MM.1S (cell line): Measurements from ENCODE around the gene CACNB4.

ENCODE experiments used
- DNase-seq: peaks from one replicate; pipeline ENCODE4 v3.0.0-alpha.2; 2015
- H2AFZ ChIP-seq: fragments of 300-600 bp; sonication (generic); 2 replicates; pipeline ENCODE4 v1.6.0; 2016; ENCODE audit warnings: antibody characterized with exemption, low read length
- H3F3A ChIP-seq: fragments of 300-600 bp; sonication (generic); 2 replicates; pipeline ENCODE4 v1.6.1; 2016; ENCODE audit warnings: mild to moderate bottlenecking, antibody characterized with exemption, low read length, moderate library complexity, mixed read lengths; ENCODE audit not compliant: insufficient read depth
- H3K27ac ChIP-seq: fragments of 300-600 bp; sonication (generic); 2 replicates; pipeline ENCODE4 v1.5.1; 2016; ENCODE audit warnings: mild to moderate bottlenecking, low read length
- H3K27me3 ChIP-seq: fragments of 300-600 bp; sonication (generic); replicated peaks from 2 replicates; pipeline ENCODE4 v1.6.0; 2016; ENCODE audit warnings: low read length; ENCODE audit not compliant: insufficient read depth
- H3K36me3 ChIP-seq: fragments of 300-600 bp; sonication (generic); replicated peaks from 2 replicates; pipeline ENCODE4 v1.6.1; 2016; ENCODE audit warnings: mild to moderate bottlenecking, low read length, mixed read lengths; ENCODE audit not compliant: insufficient read depth
- H3K4me1 ChIP-seq: fragments of 300-600 bp; sonication (generic); 2 replicates; pipeline ENCODE4 v1.6.1; 2016; ENCODE audit warnings: low read length, mixed read lengths
- H3K4me2 ChIP-seq: fragments of 300-600 bp; sonication (generic); 2 replicates; pipeline ENCODE4 v1.6.0; 2016; ENCODE audit warnings: low read depth, low read length
- H3K4me3 ChIP-seq: fragments of 300-600 bp; sonication (generic); 2 replicates; pipeline ENCODE4 v1.5.1; 2016; ENCODE audit warnings: low read length, mixed read lengths
- H3K79me2 ChIP-seq: fragments of 300-600 bp; sonication (generic); 2 replicates; pipeline ENCODE4 v1.6.1; 2016; ENCODE audit warnings: mixed run types, low read length, mixed read lengths
- H3K9ac ChIP-seq: fragments of 300-600 bp; sonication (generic); 2 replicates; pipeline ENCODE4 v1.6.1; 2016; ENCODE audit warnings: low read length, mixed read lengths
- H3K9me2 ChIP-seq: fragments of 300-600 bp; sonication (generic); replicated peaks from 2 replicates; pipeline ENCODE4 v1.6.1; 2016; ENCODE audit warnings: mild to moderate bottlenecking, low read length, mixed read lengths; ENCODE audit not compliant: insufficient read depth
- H3K9me3 ChIP-seq: fragments of 300-600 bp; sonication (generic); replicated peaks from 2 replicates; pipeline ENCODE4 v1.6.1; 2016; ENCODE audit warnings: mild to moderate bottlenecking, low read length, mixed read lengths; ENCODE audit not compliant: insufficient read depth
- H4K20me1 ChIP-seq: fragments of 300-600 bp; sonication (generic); 2 replicates; pipeline ENCODE4 v1.6.1; 2016; ENCODE audit warnings: mild to moderate bottlenecking, low read length, moderate library complexity, mixed read lengths; ENCODE audit not compliant: insufficient read depth
- CTCF ChIP-seq: fragments of 300-600 bp; sonication (generic); IDR thresholded peaks from 2 replicates; pipeline ENCODE4 v1.5.1; 2016; ENCODE audit warnings: antibody characterized with exemption, low read length, mixed read lengths
- EZH2 ChIP-seq: fragments of 300-600 bp; sonication (generic); optimal IDR thresholded peaks from 2 replicates; pipeline ENCODE3; 2017; ENCODE audit warnings: low read depth, mild to moderate bottlenecking, antibody characterized with exemption, low read length, mixed read lengths
- EZH2phosphoT487 ChIP-seq: fragments of 300-600 bp; sonication (generic); IDR thresholded peaks from 2 replicates; pipeline ENCODE4 v1.6.1; 2018; ENCODE audit warnings: antibody characterized with exemption, low read length

The CACNB4 gene

GRCh38 chr2:151783133-151783520 is 315.7 kb downstream of the CACNB4 start:
- Histone ChIP-seq H3F3A (no peaks in the 10 kb centered on the region), H4K20me1 (no peaks in the 10 kb centered on the region), H3K4me1 (no peaks in the 10 kb centered on the region), H3K79me2 (no peaks in the 10 kb centered on the region), H2AFZ (no peak overlapping the region), H3K9ac (no peak overlapping the region), H3K27ac (no peak overlapping the region), H3K9me2 (no peaks in the 10 kb centered on the region), H3K27me3 (no peaks in the 10 kb centered on the region), H3K9me3 (no peaks in the 10 kb centered on the region), H3K36me3 (no peaks in the 10 kb centered on the region; the same call in 1 of the 2 replicates), H3K4me2 (no peak overlapping the region), H3K4me3 (no peak overlapping the region)
- TF ChIP-seq EZH2phosphoT487, result no peak
- TF ChIP-seq EZH2, result no peak
- no peak for TF ChIP-seq CTCF
- DNase-seq, result no peak
